Peyer's patch (tissue), 4 donors: ENCODE results near the gene FPR2.

Experiments
- CTCF ChIP-seq, 6 experiments: fragments of 450-650 bp in 4 of 6; fragments of 200-600 bp in 2 of 6; sonication (generic) in 1 of 6; IDR thresholded peaks; one replicate each; pipeline ENCODE4 v1.5.1; 2017 to 2019; ENCODE audit warnings: antibody characterized with exemption in 6 of 6, mild to moderate bottlenecking in 3 of 6, moderate library complexity in 1 of 6
- POLR2A ChIP-seq, 2 donors: fragments of 450-650 bp; IDR thresholded peaks; one replicate each; pipeline ENCODE4 v1.5.1; 2017; ENCODE audit warnings: antibody characterized with exemption in 2 of 2, mild to moderate bottlenecking in 2 of 2, moderate library complexity in 2 of 2

GRCh38 chr19:51783372-51783771 is 22.4 kb downstream of the FPR2 start:
- TF ChIP-seq POLR2A (IDR thresholded peaks at IDR 0.05) (no peak), CTCF (IDR thresholded peaks at IDR 0.05) (no peak)
